Cardiac fibroblast (primary cell): ENCODE measurements around the gene CHST11.
A peak's percentile ranks its signal among the peaks of the same experiment; 100 is the strongest.

Source experiments
- DNase-seq, 2 donors: peaks; one replicate each; pipeline versions ENCODE4 v3.0.0 to v3.0.0-alpha.2; 2010; ENCODE audit warnings: low read depth in 2 of 2
- H3K4me3 ChIP-seq, 2 donors: replicated peaks in 1 of 2; 1 replicate in 1 of 2; 2 replicates in 1 of 2; pipeline ENCODE4 v1.5.1; 2011; ENCODE audit warnings: low read depth in 2 of 2, low read length in 2 of 2, mild to moderate bottlenecking in 2 of 2, moderate library complexity in 1 of 2
- CTCF ChIP-seq: IDR thresholded peaks from one replicate; pipeline ENCODE4 v1.5.1; 2011; ENCODE audit warnings: low read depth, mild to moderate bottlenecking, low read length, inconsistent platforms

The CHST11 gene

DNA sequence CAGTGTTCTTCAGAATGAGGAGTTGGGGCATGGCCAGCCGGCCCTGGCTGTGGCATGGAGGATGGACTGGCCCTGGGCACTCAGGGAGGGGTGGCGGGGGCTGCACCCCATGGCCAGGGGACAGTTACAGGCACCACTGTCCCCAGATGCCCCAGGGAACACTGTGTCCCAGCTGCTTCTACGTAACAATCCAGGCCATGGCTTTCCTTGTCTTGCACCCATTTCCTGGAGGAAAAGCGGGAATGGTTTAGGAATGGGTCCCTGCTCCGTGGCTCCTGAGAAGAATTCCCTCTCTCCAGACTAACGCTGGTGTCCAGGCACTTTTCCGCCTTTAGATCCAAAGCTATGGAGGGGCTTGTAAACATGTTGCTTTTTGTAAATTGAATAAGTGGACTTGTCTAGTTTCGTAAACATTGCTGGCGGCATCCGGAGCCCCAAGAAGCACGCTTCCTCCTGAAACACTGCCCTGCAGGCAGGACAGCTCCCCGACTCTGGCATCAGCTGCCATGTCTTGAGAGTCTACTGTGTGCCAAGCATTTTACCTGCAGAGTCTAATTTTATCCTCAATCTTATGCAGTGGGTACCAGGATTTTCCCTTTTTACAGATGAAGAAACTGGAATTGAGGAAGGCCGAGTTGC, 263.1 kb downstream of the CHST11 start:
- no peak for TF ChIP-seq CTCF
- no peak overlapping the region for H3K4me3 ChIP-seq
- DNase-seq = no peak

- no peak overlapping the region for H3K4me3 ChIP-seq
- TF ChIP-seq CTCF = no peak
- peak in 1 of 2 donors; percentile 33 for DNase-seq
Measured at GRCh38 chr12:104720339-104721038, 263.7 kb downstream of the CHST11 start.

DNA sequence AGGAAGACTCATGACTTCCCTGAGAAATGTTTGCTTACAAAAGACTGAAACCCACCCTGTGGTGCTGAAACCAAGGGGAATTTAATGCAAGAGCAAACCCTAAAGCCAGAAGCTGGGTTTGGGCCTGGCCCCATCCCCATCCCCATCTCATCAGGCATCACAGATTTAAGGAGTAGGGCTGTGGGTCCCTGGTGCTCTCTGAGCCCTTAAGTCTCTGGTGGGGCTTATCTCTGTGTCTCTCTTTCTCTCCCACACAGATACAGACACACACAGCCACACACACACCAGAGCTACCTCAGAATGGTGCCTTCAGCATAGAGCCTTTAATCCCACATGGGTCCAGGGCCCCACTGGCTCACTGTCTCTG, 264.3 kb downstream of the CHST11 start:
- TF ChIP-seq CTCF = no peak
- no peak for DNase-seq
- no peak overlapping the region for H3K4me3 ChIP-seq

- no peak for TF ChIP-seq CTCF
- no peak overlapping the region for H3K4me3 ChIP-seq
- no peak for DNase-seq
Measured at GRCh38 chr12:104721936-104722335, 265.2 kb downstream of the CHST11 start.

GRCh38 chr12:104722601-104723534, 266.1 kb downstream of the CHST11 start:
- H3K4me3 ChIP-seq = no peak overlapping the region
- no peak for DNase-seq
- no peak for TF ChIP-seq CTCF

DNA sequence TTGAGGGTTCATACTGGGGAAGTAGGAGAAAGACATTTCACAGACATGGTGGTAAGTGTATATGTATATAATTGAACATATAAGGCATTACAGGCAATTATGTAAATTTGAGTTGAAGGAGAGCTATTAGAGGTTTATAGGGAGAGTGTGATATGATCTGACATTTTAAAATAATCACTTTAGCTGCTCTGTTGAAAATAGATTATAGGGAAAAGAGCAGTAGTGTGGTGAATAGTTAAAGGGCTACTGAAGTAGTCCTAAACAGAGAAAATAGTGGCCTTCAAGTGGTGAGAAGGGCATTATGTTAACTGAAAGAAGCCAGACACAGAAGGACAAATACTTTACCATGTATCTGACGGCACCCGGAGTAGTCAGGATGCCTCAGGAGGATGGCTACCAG, 267.1 kb downstream of the CHST11 start:
- no peak for TF ChIP-seq CTCF
- no peak overlapping the region for H3K4me3 ChIP-seq
- no peak for DNase-seq
